ENCODE measurements around the gene CENPF.
"Not testable (repeated sequence)": the region's sequence is repeated elsewhere in the genome, so short reads cannot be mapped to it uniquely, and the experiment has no call there.

The CENPF gene

GRCh38 chr1:214571281-214571680 is 31.7 kb upstream of the CENPF start:
- H3K27ac ChIP-seq (ENCODE audit: low read length) = no peak overlapping the region

GRCh38 chr1:214573386-214574318 is 29.3 kb upstream of the CENPF start:
- Histone ChIP-seq H3K4me1 (ENCODE audit: control insufficient read depth, insufficient read depth, low read length) (no peaks in the 10 kb centered on the region; the same call in 1 of the 2 replicates), H3K9me3 (ENCODE audit: control insufficient read depth, insufficient read depth, low read length) (no peaks in the 10 kb centered on the region), H3K27ac (ENCODE audit: low read length) (no peak overlapping the region), H3K27me3 (ENCODE audit: control insufficient read depth, insufficient read depth, low read length) (no peaks in the 10 kb centered on the region), H3K4me3 (ENCODE audit: low read length) (no peak overlapping the region), H3K36me3 (ENCODE audit: control insufficient read depth, insufficient read depth, low read length) (no peaks in the 10 kb centered on the region)
- WGBS (ENCODE audit: insufficient coverage, insufficient read length) = no CpG with 5 or more reads among the region's 11 CpGs
- no peak for DNase-seq (ENCODE audit: low read depth, low spot score)

More at GRCh38 chr1:214571281-214571680, 31.7 kb upstream of the CENPF start:
- H3K4me1 ChIP-seq (ENCODE audit: control insufficient read depth, insufficient read depth, low read length) = no peaks in the 10 kb centered on the region; the same call in 1 of the 2 replicates
- no peaks in the 10 kb centered on the region for H3K36me3 ChIP-seq (ENCODE audit: control insufficient read depth, insufficient read depth, low read length)
- H3K27me3 ChIP-seq (ENCODE audit: control insufficient read depth, insufficient read depth, low read length) = no peaks in the 10 kb centered on the region
- no peaks in the 10 kb centered on the region for H3K9me3 ChIP-seq (ENCODE audit: control insufficient read depth, insufficient read depth, low read length)
- no peak overlapping the region for H3K4me3 ChIP-seq (ENCODE audit: low read length)
- DNase-seq (ENCODE audit: low read depth, low spot score) = no peak

DNA sequence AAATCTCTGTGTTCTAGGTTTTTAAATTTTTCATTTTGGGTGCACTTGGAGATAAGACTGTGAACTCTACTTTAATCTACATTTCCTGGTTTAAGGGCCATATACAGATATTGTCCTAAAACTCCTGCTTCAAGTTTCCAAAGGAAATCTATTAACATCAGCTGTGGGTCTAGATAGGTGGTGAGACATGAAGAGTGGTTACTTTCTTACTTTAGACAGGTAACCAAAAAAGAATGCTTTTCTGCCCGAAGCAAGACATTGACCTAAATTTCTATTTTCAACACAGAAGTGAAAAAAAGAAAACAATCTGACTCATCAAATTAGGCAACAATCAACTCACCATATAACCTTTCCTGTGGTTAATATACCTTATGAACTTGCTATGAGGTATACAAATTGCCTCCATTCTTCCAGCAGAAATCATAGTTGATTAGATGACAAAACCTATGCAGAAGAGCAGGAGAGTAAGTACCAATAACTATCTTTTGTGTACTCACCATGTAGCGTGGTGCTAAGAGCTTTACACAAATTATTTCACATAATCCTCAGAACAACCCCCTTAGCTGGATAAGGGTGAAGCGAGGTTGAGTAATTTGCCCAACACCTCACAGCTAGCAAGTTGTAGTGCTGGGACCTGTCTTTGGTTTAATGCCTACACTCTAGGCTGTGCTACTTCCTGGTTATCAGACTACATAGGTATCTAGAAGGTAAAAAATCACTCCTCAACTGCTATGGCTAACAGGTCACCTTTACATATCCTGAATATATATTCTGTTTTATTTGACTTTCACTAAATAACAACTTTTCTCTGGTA is 28.2 kb upstream of the CENPF start:
- no peak for DNase-seq (ENCODE audit: low read depth, low spot score)
- Histone ChIP-seq H3K36me3 (ENCODE audit: control insufficient read depth, insufficient read depth, low read length) (no peaks in the 10 kb centered on the region), H3K27me3 (ENCODE audit: control insufficient read depth, insufficient read depth, low read length) (no peaks in the 10 kb centered on the region), H3K4me3 (ENCODE audit: low read length) (no peak overlapping the region), H3K9me3 (ENCODE audit: control insufficient read depth, insufficient read depth, low read length) (no peaks in the 10 kb centered on the region), H3K27ac (ENCODE audit: low read length) (no peak overlapping the region), H3K4me1 (ENCODE audit: control insufficient read depth, insufficient read depth, low read length) (no peaks in the 10 kb centered on the region)
- WGBS (ENCODE audit: insufficient coverage, insufficient read length) = no CpG with 5 or more reads among the region's 3 CpGs

DNA sequence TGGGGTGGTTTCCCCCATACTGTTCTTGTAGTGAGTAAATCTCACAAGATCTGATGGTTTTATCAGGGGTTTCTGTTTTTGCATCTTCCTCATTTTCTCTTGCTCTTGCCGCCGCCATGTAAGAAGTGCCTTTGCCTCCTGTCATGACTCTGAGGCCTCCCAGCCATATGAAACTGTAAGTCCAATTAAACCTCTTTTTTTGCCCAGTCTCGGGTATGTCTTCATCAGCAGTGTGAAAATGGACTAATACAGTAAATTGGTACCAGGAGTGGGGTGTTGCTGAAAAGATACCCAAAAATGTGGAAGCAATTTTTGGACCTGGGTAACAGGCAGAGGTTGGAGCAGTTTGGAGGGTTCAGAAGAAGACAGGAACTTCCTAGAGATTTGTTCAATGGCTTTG is 26.9 kb upstream of the CENPF start:
- H3K36me3 ChIP-seq (ENCODE audit: control insufficient read depth, insufficient read depth, low read length); H3K4me3 ChIP-seq (ENCODE audit: low read length); H3K27me3 ChIP-seq (ENCODE audit: control insufficient read depth, insufficient read depth, low read length); H3K4me1 ChIP-seq (ENCODE audit: control insufficient read depth, insufficient read depth, low read length); DNase-seq (ENCODE audit: low read depth, low spot score); H3K9me3 ChIP-seq (ENCODE audit: control insufficient read depth, insufficient read depth, low read length); H3K27ac ChIP-seq (ENCODE audit: low read length): not testable (repeated sequence)
- WGBS (ENCODE audit: insufficient coverage, insufficient read length) = no CpG with 5 or more reads among the region's 3 CpGs

DNA sequence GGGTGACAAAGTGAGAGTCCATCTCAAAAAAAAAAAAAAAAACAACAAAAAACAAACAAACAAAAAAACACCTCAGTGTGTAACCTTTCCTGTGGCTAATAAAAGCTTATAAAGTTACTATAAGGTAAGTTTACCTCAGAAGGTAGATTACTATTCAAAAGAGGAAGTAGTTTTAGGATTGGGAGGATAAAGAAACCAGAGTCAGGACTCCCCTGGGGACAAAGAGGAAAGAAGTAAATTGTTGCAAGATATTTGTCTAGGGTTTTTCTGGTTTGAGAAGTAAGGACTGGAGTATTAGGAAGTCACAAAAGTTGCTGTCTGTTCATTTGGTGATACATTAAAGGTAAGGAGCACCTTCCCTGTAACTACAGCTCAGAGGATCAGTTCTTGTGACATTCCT is 23.8 kb upstream of the CENPF start:
- H3K27me3 ChIP-seq (ENCODE audit: control insufficient read depth, insufficient read depth, low read length) = no peaks in the 10 kb centered on the region
- H3K36me3 ChIP-seq (ENCODE audit: control insufficient read depth, insufficient read depth, low read length) = no peaks in the 10 kb centered on the region
- no peak for DNase-seq (ENCODE audit: low read depth, low spot score)
- no peak overlapping the region for H3K4me3 ChIP-seq (ENCODE audit: low read length)
- H3K27ac ChIP-seq (ENCODE audit: low read length) = no peak overlapping the region
- no peaks in the 10 kb centered on the region for H3K9me3 ChIP-seq (ENCODE audit: control insufficient read depth, insufficient read depth, low read length)
- H3K4me1 ChIP-seq (ENCODE audit: control insufficient read depth, insufficient read depth, low read length) = peaks cover 2% of the 10 kb centered on the region; the same call in 1 of the 2 replicates

GRCh38 chr1:214581785-214582184 is 21.2 kb upstream of the CENPF start:
- peaks cover 2% of the 10 kb centered on the region; the same call in 1 of the 2 replicates for H3K4me1 ChIP-seq (ENCODE audit: control insufficient read depth, insufficient read depth, low read length)
- DNase-seq (ENCODE audit: low read depth, low spot score) = no peak
- no peaks in the 10 kb centered on the region for H3K9me3 ChIP-seq (ENCODE audit: control insufficient read depth, insufficient read depth, low read length)
- H3K27ac ChIP-seq (ENCODE audit: low read length) = no peak overlapping the region
- H3K27me3 ChIP-seq (ENCODE audit: control insufficient read depth, insufficient read depth, low read length) = no peaks in the 10 kb centered on the region
- no CpG with 5 or more reads among the region's 2 CpGs for WGBS (ENCODE audit: insufficient coverage, insufficient read length)
- no peaks in the 10 kb centered on the region for H3K36me3 ChIP-seq (ENCODE audit: control insufficient read depth, insufficient read depth, low read length)
- H3K4me3 ChIP-seq (ENCODE audit: low read length) = no peak overlapping the region

GRCh38 chr1:214582289-214582891 is 20.6 kb upstream of the CENPF start:
- Histone ChIP-seq H3K9me3 (ENCODE audit: control insufficient read depth, insufficient read depth, low read length) (no peaks in the 10 kb centered on the region), H3K4me3 (ENCODE audit: low read length) (no peak overlapping the region), H3K27me3 (ENCODE audit: control insufficient read depth, insufficient read depth, low read length) (no peaks in the 10 kb centered on the region), H3K27ac (ENCODE audit: low read length) (no peak overlapping the region), H3K36me3 (ENCODE audit: control insufficient read depth, insufficient read depth, low read length) (no peaks in the 10 kb centered on the region), H3K4me1 (ENCODE audit: control insufficient read depth, insufficient read depth, low read length) (peaks cover 2% of the 10 kb centered on the region; the same call in 1 of the 2 replicates)
- DNase-seq (ENCODE audit: low read depth, low spot score) = no peak
- no CpG with 5 or more reads among the region's 7 CpGs for WGBS (ENCODE audit: insufficient coverage, insufficient read length)

DNA sequence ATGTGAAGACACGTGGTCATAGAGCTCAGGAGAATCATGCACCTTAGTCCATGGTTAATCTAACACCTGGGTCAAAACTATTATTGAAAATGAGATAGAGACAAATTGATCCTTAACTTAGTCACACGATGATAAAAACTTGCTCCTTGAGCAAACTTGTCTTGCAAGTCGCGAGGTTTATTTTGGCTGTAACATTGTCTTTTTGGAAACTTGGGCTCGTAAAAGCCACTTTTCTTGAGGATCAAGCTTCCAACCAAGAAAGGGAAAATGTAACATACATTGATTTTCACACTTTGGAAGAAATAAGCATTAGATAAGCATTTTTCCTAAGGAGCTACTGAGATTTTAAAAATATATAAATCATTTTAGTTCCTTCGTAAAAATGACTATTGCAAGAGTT is 19.9 kb upstream of the CENPF start:
- Histone ChIP-seq H3K4me1 (ENCODE audit: control insufficient read depth, insufficient read depth, low read length) (peaks cover 2% of the 10 kb centered on the region; the same call in 1 of the 2 replicates), H3K4me3 (ENCODE audit: low read length) (no peak overlapping the region), H3K27me3 (ENCODE audit: control insufficient read depth, insufficient read depth, low read length) (no peaks in the 10 kb centered on the region), H3K9me3 (ENCODE audit: control insufficient read depth, insufficient read depth, low read length) (no peaks in the 10 kb centered on the region), H3K27ac (ENCODE audit: low read length) (no peak overlapping the region), H3K36me3 (ENCODE audit: control insufficient read depth, insufficient read depth, low read length) (no peaks in the 10 kb centered on the region)
- DNase-seq (ENCODE audit: low read depth, low spot score) = no peak
- WGBS (ENCODE audit: insufficient coverage, insufficient read length) = no CpG with 5 or more reads among the region's 6 CpGs

DNA sequence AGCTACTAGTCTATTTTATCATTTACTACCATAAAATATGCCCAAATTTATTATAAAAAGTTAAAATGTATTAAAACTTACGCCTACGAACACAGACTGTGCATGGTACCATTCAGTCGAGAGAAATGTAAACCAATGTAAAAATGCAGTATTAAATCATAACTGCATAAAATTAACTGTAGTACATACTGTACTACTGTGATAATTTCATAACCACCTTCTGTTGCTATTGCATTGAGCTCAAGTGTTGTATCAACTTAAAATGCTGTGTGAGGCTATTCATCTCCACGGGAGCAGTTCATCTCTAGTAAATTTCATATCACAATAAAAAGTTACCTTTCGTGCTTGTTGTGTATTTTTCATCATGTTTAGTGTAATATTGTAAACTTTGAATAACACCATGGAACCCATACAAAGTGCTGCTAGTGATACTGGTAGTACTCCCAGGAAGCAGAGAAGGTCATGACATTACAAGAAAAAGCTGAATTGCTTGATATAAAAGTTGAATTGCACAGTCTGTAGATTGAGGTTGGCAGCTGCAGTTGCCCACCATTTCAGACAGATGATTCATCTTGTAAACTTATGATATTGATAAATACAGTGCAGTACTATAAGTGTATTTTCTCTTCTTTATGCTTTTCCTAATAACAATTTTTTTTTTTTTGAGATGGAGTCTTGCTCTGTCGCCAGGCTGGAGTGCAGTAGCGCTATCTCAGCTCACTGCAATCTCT is 19.0 kb upstream of the CENPF start:
- H3K27ac ChIP-seq (ENCODE audit: low read length) = no peak overlapping the region
- no CpG with 5 or more reads among the region's 7 CpGs for WGBS (ENCODE audit: insufficient coverage, insufficient read length)
- no peak for DNase-seq (ENCODE audit: low read depth, low spot score)

More for the DNA sequence above, 19.0 kb upstream of the CENPF start:
- Histone ChIP-seq H3K9me3 (ENCODE audit: control insufficient read depth, insufficient read depth, low read length) (no peaks in the 10 kb centered on the region), H3K36me3 (ENCODE audit: control insufficient read depth, insufficient read depth, low read length) (no peaks in the 10 kb centered on the region), H3K4me3 (ENCODE audit: low read length) (no peak overlapping the region), H3K27me3 (ENCODE audit: control insufficient read depth, insufficient read depth, low read length) (no peaks in the 10 kb centered on the region), H3K4me1 (ENCODE audit: control insufficient read depth, insufficient read depth, low read length) (peaks cover 2% of the 10 kb centered on the region; the same call in 1 of the 2 replicates)
